K562 (cell line): ENCODE data around the gene ARSK. TPM values are rescaled to one million over a fixed set of nuclear protein-coding genes. Genes with fewer than 3 reads are reported as not detected.

Experiments
- ASH1L ChIP-seq: fragments of 450-650 bp; IDR thresholded peaks from 2 replicates; pipeline ENCODE4 v1.6.1; 2018; ENCODE audit warnings: borderline replicate concordance, mild to moderate bottlenecking, low read depth; ENCODE audit not compliant: partially characterized antibody
- DACH1 ChIP-seq: fragments of 450-650 bp; IDR thresholded peaks from 2 replicates; pipeline ENCODE4 v1.6.1; 2018; ENCODE audit not compliant: partially characterized antibody
- ESRRB ChIP-seq: fragments of 250-450 bp; sonication (Bioruptor Pico); IDR thresholded peaks from 2 replicates; pipeline ENCODE4 v1.5.0; 2020; ENCODE audit warnings: mild to moderate bottlenecking, moderate library complexity, borderline replicate concordance
- HDAC3 ChIP-seq: fragments of 450-650 bp; IDR thresholded peaks from 2 replicates; pipeline ENCODE4 v1.6.1; 2018; ENCODE audit warnings: borderline replicate concordance, mild to moderate bottlenecking, moderate library complexity; ENCODE audit not compliant: partially characterized antibody
- MCM7 ChIP-seq, 2 experiments: fragments of 450-650 bp; IDR thresholded peaks; 2 replicates each; pipeline ENCODE4 v1.6.1; 2016 to 2018
- MECOM ChIP-seq: fragments of 250-450 bp; sonication (Bioruptor Pico); IDR thresholded peaks from 2 replicates; pipeline ENCODE4 v1.8.0; 2022; ENCODE audit warnings: inconsistent platforms
- NCOA2 ChIP-seq, 2 experiments: fragments of 450-650 bp; IDR thresholded peaks; 2 replicates each; pipeline ENCODE4 v1.6.1; 2018; ENCODE audit warnings: mild to moderate bottlenecking in 2 of 2, moderate library complexity in 1 of 2; ENCODE audit not compliant: partially characterized antibody in 2 of 2
- NFRKB ChIP-seq: fragments of 450-650 bp; IDR thresholded peaks from 2 replicates; pipeline ENCODE4 v1.6.1; 2016; ENCODE audit warnings: low read depth
- PCBP1 ChIP-seq: fragments of 200-400 bp; formaldehyde crosslinking; IDR thresholded peaks from 2 replicates; pipeline ENCODE4 v1.6.1; 2018; ENCODE audit warnings: mild to moderate bottlenecking, low read depth, low read length; ENCODE audit not compliant: poor library complexity, severe bottlenecking
- PKNOX1 ChIP-seq: fragments of 450-650 bp; IDR thresholded peaks from 2 replicates; pipeline ENCODE4 v1.6.1; 2016
- RBM14 ChIP-seq: fragments of 200-400 bp; formaldehyde crosslinking; IDR thresholded peaks from 2 replicates; pipeline ENCODE4 v1.6.1; 2018; ENCODE audit warnings: low read depth, mild to moderate bottlenecking, low read length, moderate library complexity, borderline replicate concordance; ENCODE audit not compliant: insufficient read depth
- SOX6 ChIP-seq: fragments of 450-650 bp; IDR thresholded peaks from 2 replicates; pipeline ENCODE4 v1.6.1; 2014; ENCODE audit warnings: mild to moderate bottlenecking
- TCF15 ChIP-seq: fragments of 250-450 bp; sonication (Bioruptor Pico); IDR thresholded peaks from 2 replicates; pipeline ENCODE4 v1.8.0; 2022; ENCODE audit warnings: moderate library complexity, mild to moderate bottlenecking, inconsistent platforms
- ZBTB8A ChIP-seq: fragments of 450-650 bp; IDR thresholded peaks from 2 replicates; pipeline ENCODE4 v1.6.1; 2018; ENCODE audit warnings: mild to moderate bottlenecking, moderate library complexity; ENCODE audit not compliant: partially characterized antibody
- ZNF408 ChIP-seq: fragments of 250-450 bp; sonication (Bioruptor Pico); IDR thresholded peaks from 2 replicates; pipeline ENCODE4 v1.4.0; 2020; ENCODE audit warnings: low read depth, mild to moderate bottlenecking, moderate library complexity
- ZNF639 ChIP-seq, 2 experiments: fragments of 200-800 bp in 1 of 2; sonication (Bioruptor generic) in 1 of 2; sonication (generic) in 1 of 2; formaldehyde crosslinking in 1 of 2; IDR thresholded peaks in 1 of 2; conservative IDR thresholded peaks in 1 of 2; 2 replicates each; pipeline versions ENCODE4 v1.5.0 to v1.6.1; 2016 to 2020; ENCODE audit warnings: missing compliant biosample characterization in 1 of 2, missing genetic modification characterization in 1 of 2, missing genetic modification reagents in 1 of 2
- ZNF644 ChIP-seq: fragments of 200-800 bp; sonication (Bioruptor generic); IDR thresholded peaks from 2 replicates; pipeline ENCODE4 v1.6.1; 2016; ENCODE audit warnings: low read depth, missing genetic modification characterization, missing compliant biosample characterization
- polyA plus RNA-seq, 8 experiments: library from polyadenylated mRNA; depleted of rRNA in 4 of 8; stranded (reverse) in 5 of 8; unstranded in 3 of 8; fragments of >200 nt; fragmentation: Nextera tagmentation in 2 of 8; fragmentation: Illumina TruSeq in 1 of 8; extraction: Ambion mirVana in 2 of 8; extraction: Trizol in 1 of 8; gene quantifications; 2 replicates each; pipeline versions ENCODE4 v1.2.1 to v1.2.3, GENCODE V29; 2011 to 2014; ENCODE audit warnings: inconsistent platforms in 1 of 8, missing spikeins in 1 of 8
- total RNA-seq, 7 experiments: library from RNA; depleted of rRNA in 6 of 7; stranded (reverse); fragments of >200 nt in 6 of 7; fragmentation: Illumina TruSeq in 2 of 7; extraction: Trizol in 2 of 7; gene quantifications; 2 replicates each; pipeline versions ENCODE4 v1.2.1 to v1.2.3, GENCODE V29; 2011 to 2021; ENCODE audit warnings: low replicate concordance in 1 of 7

ARSK gene
- total and polyA plus RNA-seq, 9 of the 15 experiments (the other 6 are each of a cell fraction or from before 2014, with no cell fraction given): 2.7 to 9.4 (median 7.1) TPM

GRCh38 chr5:95647886-95648860, 93.3 kb downstream of the ARSK start (continued):
- peak; percentile 74 for TF ChIP-seq PKNOX1
- no peak for TF ChIP-seq NCOA2 (IDR thresholded peaks at IDR 0.05; ENCODE audit: partially characterized antibody in 2 of 2)
- TF ChIP-seq MECOM (CRISPR knock-in tag): no peak
- peak in 1 of 2 experiments; percentile 70; a peak in 1 of 4 replicates for TF ChIP-seq ZNF639 (CRISPR knock-in tag; conservative IDR thresholded peaks at IDR 0.05 in 1 of 2, IDR thresholded peaks at IDR 0.05 in 1 of 2)
- no peak for TF ChIP-seq DACH1
- no peak for TF ChIP-seq MCM7 (IDR thresholded peaks at IDR 0.05)
- no peak for TF ChIP-seq ZNF408 (CRISPR knock-in tag)
- TF ChIP-seq RBM14: no peak
- no peak for TF ChIP-seq HDAC3
- TF ChIP-seq ASH1L: peak; percentile 17
- no peak for TF ChIP-seq PCBP1
- TF ChIP-seq ESRRB (CRISPR knock-in tag): no peak
- no peak; the same call in none of the 2 replicates for TF ChIP-seq ZNF644 (tag)
- no peak for TF ChIP-seq TCF15 (CRISPR knock-in tag)
- TF ChIP-seq ZBTB8A: no peak
- peak; percentile 54; the same call in 1 of the 2 replicates for TF ChIP-seq SOX6
- peak; percentile 58; the same call in 1 of the 2 replicates for TF ChIP-seq NFRKB
